ENCODE measurements around the gene PANX2.
A peak's percentile ranks its signal among the peaks of the same experiment; 100 is the strongest.

Gene PANX2

GRCh38 chr22:50184004-50184901 is 13.7 kb downstream of the PANX2 start:
- DNase-seq: no peak

- DNase-seq: no peak
Measured at GRCh38 chr22:50184902-50185374, 14.4 kb downstream of the PANX2 start.

GRCh38 chr22:50185375-50186087 is 15.0 kb downstream of the PANX2 start, which contains the start of gene TRABD:
TRABD (plus strand) TSS chr22:50185913; CDS start chr22:50193061, 7,148 bp downstream.
- DNase-seq: peak in 1 of 2 experiments; percentile 68

- no peak for DNase-seq
Measured at GRCh38 chr22:50186181-50186714, 15.7 kb downstream of the PANX2 start.

GRCh38 chr22:50186761-50187523 is 16.4 kb downstream of the PANX2 start:
- DNase-seq: no peak

GRCh38 chr22:50188356-50188755 is 17.8 kb downstream of the PANX2 start:
- DNase-seq: no peak

- no peak for DNase-seq
Measured at GRCh38 chr22:50189184-50189848, 18.8 kb downstream of the PANX2 start.

- DNase-seq: no peak
Measured at GRCh38 chr22:50189849-50190181, 19.3 kb downstream of the PANX2 start.

GRCh38 chr22:50190182-50190940 is 19.8 kb downstream of the PANX2 start:
- no peak for DNase-seq

- DNase-seq: no peak
Measured at GRCh38 chr22:50190941-50191741, 20.6 kb downstream of the PANX2 start.

- no peak for DNase-seq
Measured at GRCh38 chr22:50192436-50193204, 22.1 kb downstream of the PANX2 start.

GRCh38 chr22:50193621-50194020 is 23.1 kb downstream of the PANX2 start:
- no peak for DNase-seq

- DNase-seq: no peak
Measured at GRCh38 chr22:50194037-50194805, 23.7 kb downstream of the PANX2 start.

GRCh38 chr22:50196256-50196655 is 25.7 kb downstream of the PANX2 start:
- no peak for DNase-seq

GRCh38 chr22:50197000-50197800 is 26.7 kb downstream of the PANX2 start:
- no peak for DNase-seq

GRCh38 chr22:50197856-50198623 is 27.5 kb downstream of the PANX2 start:
- no peak for DNase-seq

- no peak for DNase-seq
Measured at GRCh38 chr22:50198624-50199017, 28.1 kb downstream of the PANX2 start.

All from NCI-H187 (cell line).